GM12874 (cell line): ENCODE results near the gene PRKAR1A.

Experiments used
- TF ChIP-seq, protein P1 (sequence below): IDR thresholded peaks from 2 replicates; pipeline ENCODE4 v1.5.1; 2011; ENCODE audit warnings: low read depth, mild to moderate bottlenecking, control low read depth, low read length, moderate library complexity; ENCODE audit not compliant: insufficient read depth

PRKAR1A gene

DNA sequence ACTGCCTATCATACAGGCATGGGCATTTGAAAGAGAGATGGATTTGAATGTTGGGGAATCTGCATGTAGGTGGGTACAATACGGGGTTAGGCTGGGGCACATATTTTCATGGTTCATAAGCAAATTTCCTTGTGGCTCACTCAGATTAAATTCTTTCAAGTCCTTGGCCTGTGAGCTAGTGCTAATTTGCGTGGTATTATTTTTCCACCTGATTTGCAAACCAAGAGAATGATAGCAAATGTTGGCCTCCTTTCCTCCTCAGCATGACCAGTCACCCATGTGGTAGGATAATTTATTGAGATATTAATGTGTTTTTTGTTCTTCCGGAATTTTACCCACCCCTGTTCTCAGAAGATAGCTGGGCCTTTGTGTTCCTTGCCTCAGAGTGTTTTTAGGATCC is 66.0 kb downstream of the PRKAR1A start:
- TF ChIP-seq, protein P1, sequence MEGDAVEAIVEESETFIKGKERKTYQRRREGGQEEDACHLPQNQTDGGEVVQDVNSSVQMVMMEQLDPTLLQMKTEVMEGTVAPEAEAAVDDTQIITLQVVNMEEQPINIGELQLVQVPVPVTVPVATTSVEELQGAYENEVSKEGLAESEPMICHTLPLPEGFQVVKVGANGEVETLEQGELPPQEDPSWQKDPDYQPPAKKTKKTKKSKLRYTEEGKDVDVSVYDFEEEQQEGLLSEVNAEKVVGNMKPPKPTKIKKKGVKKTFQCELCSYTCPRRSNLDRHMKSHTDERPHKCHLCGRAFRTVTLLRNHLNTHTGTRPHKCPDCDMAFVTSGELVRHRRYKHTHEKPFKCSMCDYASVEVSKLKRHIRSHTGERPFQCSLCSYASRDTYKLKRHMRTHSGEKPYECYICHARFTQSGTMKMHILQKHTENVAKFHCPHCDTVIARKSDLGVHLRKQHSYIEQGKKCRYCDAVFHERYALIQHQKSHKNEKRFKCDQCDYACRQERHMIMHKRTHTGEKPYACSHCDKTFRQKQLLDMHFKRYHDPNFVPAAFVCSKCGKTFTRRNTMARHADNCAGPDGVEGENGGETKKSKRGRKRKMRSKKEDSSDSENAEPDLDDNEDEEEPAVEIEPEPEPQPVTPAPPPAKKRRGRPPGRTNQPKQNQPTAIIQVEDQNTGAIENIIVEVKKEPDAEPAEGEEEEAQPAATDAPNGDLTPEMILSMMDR: no peak

DNA sequence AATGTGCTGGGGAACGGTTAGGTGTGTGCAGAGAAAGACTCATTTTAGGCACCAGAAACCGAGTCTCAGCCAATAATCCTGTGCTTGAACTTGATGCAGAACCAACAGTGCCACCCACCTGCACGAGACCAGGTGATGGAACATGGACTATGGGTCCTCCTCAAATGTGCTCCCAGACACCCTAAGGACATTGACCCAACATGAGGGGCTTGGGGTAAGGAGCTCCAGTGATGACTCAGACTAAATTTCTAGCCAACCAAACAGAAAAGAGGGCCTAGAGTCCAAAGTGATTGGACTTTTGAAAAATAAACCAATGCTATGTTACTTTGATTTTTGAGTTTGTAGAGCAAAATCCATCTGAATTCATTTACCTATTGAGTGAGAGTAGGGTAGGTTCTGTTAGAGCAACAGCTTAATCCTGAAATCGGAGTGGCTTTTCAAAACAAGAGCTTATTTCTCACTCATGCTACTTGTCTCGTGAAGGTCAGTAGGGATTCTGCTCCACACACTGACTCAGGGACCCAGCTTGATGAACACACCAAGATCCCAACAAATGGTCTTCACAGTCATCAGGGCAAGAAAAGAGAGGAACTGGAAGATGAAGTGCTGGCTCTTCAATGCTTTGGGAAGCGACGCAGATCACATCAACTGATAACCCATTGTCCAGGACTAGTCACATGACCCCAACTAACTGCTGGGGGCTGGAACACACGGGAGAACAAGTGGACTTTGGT is 67.1 kb downstream of the PRKAR1A start:
- TF ChIP-seq, protein P1: no peak

DNA sequence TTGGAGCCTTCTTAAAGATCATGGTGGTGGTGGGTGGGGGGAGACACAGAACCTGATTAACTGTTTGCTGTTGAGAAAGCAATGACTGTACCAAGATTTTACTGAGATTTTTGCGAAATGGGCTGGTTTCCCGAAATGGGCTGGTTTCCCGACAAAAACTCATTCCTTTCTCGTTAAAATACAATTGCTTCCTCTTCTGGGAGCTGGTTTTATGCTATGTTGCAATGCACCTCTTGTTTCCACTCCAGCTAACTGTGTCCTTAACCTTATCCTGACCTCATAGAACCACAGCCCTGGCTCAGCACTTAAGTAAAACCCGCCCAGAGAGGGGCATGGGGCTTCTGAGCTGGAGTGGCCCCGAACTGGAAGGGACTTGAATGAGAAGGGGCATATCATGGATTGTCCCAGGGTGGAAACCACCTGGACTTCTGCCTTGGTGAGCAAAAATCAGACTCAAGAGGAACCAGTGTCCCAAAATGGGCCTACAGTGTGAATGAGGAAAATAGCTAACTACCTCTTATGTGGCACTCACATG is 68.1 kb downstream of the PRKAR1A start:
- TF ChIP-seq, protein P1: no peak

DNA sequence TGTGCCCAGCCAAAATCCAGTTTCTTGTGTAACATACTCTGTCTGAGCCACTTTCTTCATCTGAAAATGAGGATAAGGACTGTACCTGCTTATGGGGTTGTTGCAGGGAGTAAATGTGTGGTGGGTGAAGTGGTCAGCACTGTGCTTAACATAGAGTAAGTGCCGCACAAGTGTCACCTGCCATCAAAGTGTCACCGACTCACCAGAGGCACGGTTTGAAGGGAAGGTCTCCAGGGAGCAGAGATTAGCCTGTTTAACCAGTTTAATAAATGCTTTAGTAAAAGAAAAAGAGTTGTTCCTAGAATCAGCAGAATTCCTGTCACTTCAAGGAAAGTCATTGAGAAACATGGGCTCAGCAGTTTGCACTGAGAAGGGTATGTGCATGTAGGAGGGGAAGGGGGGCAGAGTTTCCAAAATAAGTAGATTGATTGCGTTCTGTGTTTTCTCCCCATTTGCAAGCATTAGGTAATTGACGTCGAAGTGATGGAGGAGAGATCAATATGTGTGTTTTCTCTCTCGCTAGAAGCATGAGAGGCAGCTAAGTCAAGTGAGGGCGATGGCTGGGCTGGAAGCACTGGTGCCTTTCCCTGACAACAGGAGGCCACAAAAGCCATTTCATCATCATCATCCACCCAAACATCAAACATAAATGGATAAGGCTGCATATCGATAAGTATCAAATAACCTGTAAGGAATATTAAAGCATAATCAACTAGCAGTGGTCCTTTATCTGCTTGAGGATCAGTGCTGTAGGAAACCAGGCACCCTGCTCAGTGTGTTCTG is 69.8 kb downstream of the PRKAR1A start:
- TF ChIP-seq, protein P1: no peak

DNA sequence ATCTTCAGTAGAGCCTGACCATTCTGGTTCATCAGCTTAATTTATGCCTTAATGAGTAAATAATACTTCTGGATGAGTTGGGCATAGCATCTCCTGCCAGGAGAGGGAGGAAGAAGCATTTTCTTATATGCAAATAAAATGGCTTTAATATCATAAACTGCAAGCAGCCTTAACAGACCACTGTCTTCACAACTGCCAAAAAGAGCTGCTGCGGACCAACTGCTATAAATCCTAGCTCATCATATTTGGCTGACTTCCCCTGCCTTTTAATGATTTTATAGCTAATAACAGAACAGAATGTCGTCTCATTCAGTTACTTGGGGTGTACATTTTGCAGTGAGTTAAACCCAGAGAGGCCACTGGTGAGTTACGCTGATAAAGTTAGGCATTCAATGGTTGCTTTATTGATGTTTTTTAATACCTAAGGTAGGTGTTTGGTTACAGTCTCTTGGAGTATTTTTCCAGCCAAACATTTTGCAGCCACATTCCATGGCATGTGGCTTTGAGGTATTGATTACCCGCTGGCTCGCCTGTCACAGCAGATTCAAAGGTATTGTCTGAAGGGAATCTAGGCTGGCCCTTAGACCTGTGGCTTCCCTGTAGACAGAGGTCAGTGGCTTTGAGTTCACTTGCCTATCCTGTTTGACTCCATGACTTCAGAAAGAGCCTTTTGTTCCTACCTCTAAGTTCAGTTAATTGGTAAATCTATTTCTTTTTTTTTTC is 72.5 kb downstream of the PRKAR1A start:
- TF ChIP-seq, protein P1: no peak

DNA sequence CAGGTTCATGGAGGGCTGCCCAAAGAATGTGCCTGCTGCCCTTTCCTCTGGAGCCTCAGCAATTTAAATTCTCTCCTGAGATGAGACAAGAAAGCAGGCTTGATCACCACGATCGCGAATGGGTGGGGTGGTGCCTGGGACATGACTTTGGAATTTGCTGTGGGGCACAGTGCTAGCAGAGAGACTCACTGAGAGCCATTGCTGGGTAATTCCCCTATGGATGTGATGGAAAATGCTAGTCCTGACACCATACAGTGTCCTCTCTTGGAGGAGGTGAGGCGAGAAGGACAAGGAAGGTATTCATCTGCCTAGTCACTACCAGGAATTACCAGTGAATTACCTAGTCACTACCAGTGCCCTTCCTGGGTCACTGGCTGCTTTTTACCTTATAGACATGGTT is 73.4 kb downstream of the PRKAR1A start:
- TF ChIP-seq, protein P1: no peak

DNA sequence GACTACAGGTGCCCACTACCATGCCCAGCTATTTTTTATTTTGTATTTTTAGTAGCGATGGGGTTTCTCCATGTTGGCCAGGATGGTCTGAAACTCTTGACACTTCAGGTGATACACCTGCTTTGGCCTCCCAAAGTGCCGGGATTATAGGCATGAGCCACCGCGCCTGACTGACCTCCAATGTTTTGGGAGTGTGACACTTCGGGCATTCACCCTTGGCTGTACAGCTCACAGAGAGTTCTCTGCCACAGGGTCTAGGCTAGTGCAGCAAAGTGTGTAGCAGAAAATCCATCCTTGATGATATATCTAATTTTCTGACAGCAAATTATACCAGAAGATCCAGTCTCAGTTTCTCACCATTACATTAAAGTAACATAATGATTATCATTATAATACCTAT is 74.8 kb downstream of the PRKAR1A start:
- TF ChIP-seq, protein P1: no peak
